ENCODE results near the gene MACC1. TPM values are rescaled to one million over a fixed set of nuclear protein-coding genes. Genes with fewer than 3 reads are reported as not detected.

MACC1 gene
- total and polyA plus RNA-seq, 2 of the 13 experiments (the other 11 are each of a cell fraction or from before 2014, with no cell fraction given) = 0.04 TPM; not detected in 1

GRCh38 chr7:20244334-20245120 is 27.3 kb upstream of the MACC1 start (continued):
- no peak for TF ChIP-seq BORCS8-MEF2B (CRISPR knock-in tag; IDR thresholded peaks at IDR 0.05)
- TF ChIP-seq TERF1 (CRISPR knock-in tag; IDR thresholded peaks at IDR 0.05) = no peak

- Histone ChIP-seq H3K27ac (ENCODE audit: extremely low read length, insufficient read depth, low read length) (no peak overlapping the region), H3K4me3 (replicated peaks in 1 of 3; ENCODE audit: insufficient read depth in 1 of 3, low read depth in 2 of 3, low read length in 3 of 3) (no peak overlapping the region), H3K4me1 (ENCODE audit: insufficient read depth, low read length) (peaks cover 16% of the 10 kb centered on the region), H3K4me2 (ENCODE audit: low read depth, low read length) (no peak overlapping the region), H2AFZ (ENCODE audit: low read length) (no peak overlapping the region), H3K36me3 (replicated peaks in 1 of 2; ENCODE audit: control insufficient read depth in 1 of 2, insufficient read depth in 2 of 2, low read length in 2 of 2) (no peaks in the 10 kb centered on the region), H4K20me1 (ENCODE audit: insufficient read depth, low read length) (no peaks in the 10 kb centered on the region), H3K79me2 (ENCODE audit: insufficient read depth, low read length) (no peaks in the 10 kb centered on the region), H3K9me3 (ENCODE audit: low read length) (no peaks in the 10 kb centered on the region), H3K9ac (ENCODE audit: insufficient read depth, low read depth, low read length) (no peak overlapping the region), H3K27me3 (ENCODE audit: control insufficient read depth in 1 of 2, insufficient read depth in 2 of 2, low read length in 2 of 2) (no peaks in the 10 kb centered on the region)
- intact Hi-C loops (cut with micrococcal nuclease; ENCODE audit: unreplicated experiment) = loop anchor here (2.0 kb wide), 1 partner anchor 21 kb away; no protein-coding TSS in a partner anchor
- no peak for DNase-seq (ENCODE audit: low spot score)
- 31% methylated on average over 2 of the region's 2 CpGs for WGBS (ENCODE audit: low lambda C conversion rate)
- no peak for ATAC-seq
- ChIA-PET POLR2A (no interaction called here), CTCF (ENCODE audit: low intra/inter-chr PET ratio, low total read pairs) (no interaction called here)
- in situ Hi-C loops (cut with HindIII; ENCODE audit: extremely low pct_ligation_motif_present, low pct_unique_long_range_greater_than_20kb) = no loop called here
- no TSS peak for BruUV-seq (replicated peaks)
- TF ChIP-seq ZNF274 (CRISPR knock-in tag; IDR thresholded peaks at IDR 0.05) = no peak
- FAIRE-seq = no peak
Measured at GRCh38 chr7:20241911-20242261, 24.7 kb upstream of the MACC1 start.
